ENCODE measurements around the gene BAHCC1.
"Not testable (repeated sequence)": the region's sequence is repeated elsewhere in the genome, so short reads cannot be mapped to it uniquely, and the experiment has no call there.

BAHCC1 gene

DNA sequence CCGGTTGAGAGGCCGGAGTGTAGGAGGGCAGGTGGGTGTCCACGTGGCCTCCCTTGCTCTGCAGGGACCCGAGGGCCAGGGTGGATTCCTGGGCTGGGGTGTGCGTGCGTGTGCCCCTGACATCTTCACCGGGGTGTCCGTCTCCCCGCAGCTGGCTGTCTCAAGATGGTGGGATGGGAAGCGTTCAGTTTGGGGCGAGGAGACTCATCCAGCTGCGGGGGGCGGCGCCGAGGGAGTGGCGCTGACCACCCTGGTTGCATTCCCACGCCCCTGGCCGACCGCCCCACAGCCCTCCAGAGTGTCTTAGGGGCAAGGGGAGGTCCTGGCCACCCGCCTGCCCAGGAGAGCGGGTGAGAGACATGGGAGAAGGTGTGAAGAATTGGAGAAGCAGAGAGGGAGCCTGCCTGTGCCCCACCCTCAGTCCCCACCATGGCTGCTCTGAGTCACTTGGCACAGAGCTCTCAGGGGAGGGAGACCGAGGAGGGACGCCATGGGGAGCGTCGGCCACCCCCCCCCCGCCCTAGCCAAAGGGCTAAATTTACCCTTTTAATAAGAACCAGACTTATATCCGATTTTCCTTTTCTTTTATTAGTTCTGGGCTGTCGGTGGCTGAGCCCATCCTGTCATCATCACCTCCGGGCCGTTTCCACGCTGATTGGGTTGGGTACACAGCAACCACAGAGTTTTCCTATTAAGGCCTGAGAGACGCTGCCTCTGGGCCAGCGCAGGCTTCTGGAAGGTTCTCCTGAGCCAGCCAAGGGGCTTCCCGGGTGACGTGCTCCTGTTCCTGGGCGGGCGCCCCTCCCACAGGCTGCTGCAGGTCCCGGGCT is 22.0 kb downstream of the BAHCC1 start:
- Histone ChIP-seq H3K4me1 (ENCODE audit: insufficient read depth, low read length) (no peaks in the 10 kb centered on the region; the same call in 1 of the 2 replicates), H3K36me3 (ENCODE audit: insufficient read depth, low read length) (no peaks in the 10 kb centered on the region), H3K9me3 (ENCODE audit: control insufficient read depth, insufficient read depth, low read length) (no peaks in the 10 kb centered on the region), H3K9ac (ENCODE audit: low read depth, low read length) (no peak overlapping the region)

DNA sequence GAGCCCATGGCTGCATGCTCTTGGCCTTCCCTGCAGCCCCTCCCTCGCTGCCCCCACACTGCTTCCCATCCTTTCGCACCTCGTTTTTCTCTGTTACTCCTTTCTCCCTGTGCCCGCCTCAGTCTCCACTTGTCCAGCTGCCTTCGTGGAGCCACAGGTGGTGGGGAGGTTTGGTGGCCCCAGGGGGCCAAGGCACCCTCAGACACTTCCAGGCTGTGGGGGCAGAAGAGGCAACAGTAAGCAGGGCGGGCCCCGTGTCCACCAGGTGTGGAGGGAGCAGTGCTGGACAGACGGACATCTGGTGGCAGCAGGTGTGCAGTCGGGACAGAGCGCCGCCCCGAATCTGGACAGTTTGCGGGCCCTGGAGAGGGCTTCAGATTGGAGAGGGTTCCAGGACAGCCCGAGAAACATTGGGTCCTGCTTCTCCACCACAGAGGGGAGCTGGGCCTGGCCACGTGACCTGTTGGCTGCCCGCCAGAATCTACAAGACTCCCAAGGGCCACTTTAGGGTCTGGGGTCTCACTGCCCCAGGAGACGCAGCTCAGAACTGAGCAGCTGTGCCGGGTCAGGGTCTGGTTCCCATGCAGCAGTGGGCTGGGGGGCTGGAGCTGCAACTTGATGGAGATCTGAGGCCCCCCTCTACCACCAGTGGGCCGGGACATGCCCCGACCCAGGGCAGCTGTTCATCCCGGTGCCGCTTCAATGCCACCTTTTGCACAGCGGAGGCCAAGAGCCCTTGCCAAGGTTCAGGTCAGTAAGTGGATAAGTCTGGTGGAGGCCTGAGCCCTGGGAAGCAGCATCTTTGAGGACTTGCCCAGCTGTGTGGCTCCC is 22.8 kb downstream of the BAHCC1 start:
- H3K36me3 ChIP-seq (ENCODE audit: insufficient read depth, low read length), result no peaks in the 10 kb centered on the region
- no peak overlapping the region for H3K9ac ChIP-seq (ENCODE audit: low read depth, low read length)
- H3K9me3 ChIP-seq (ENCODE audit: control insufficient read depth, insufficient read depth, low read length), result no peaks in the 10 kb centered on the region
- no peaks in the 10 kb centered on the region; the same call in 1 of the 2 replicates for H3K4me1 ChIP-seq (ENCODE audit: insufficient read depth, low read length)

DNA sequence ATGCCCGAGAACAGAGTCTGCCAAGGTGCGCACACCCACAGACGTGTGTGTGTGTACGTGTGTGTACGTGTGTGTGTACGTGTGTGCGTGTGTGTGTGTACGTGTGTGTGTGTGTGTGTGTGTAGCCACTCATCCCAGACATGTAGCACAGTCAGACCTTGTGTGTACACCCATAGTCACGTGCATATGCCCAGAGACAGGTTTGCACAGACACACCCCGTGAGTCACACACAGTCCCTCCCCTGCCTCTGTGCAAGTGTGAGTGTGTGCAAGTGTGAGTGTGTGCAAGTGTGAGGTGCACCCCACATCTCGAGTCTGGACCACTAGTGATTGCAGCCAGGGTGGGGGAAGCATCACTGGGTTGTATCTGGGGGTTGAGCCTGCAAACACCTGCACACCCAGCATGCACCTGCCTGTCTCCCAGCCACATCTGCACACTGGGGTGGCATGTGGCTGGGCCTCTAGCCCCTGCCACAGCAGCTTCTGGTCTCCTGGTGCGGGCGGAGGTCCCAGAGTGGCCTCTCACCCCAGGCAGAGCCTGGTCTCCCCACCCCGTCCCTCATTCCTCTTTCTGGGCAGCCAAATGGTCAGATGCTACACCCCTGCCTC is 23.6 kb downstream of the BAHCC1 start:
- Histone ChIP-seq H3K9ac (ENCODE audit: low read depth, low read length) (no peak overlapping the region), H3K9me3 (ENCODE audit: control insufficient read depth, insufficient read depth, low read length) (no peaks in the 10 kb centered on the region), H3K36me3 (ENCODE audit: insufficient read depth, low read length) (no peaks in the 10 kb centered on the region), H3K4me1 (ENCODE audit: insufficient read depth, low read length) (peaks cover 4% of the 10 kb centered on the region; the same call in 1 of the 2 replicates)

DNA sequence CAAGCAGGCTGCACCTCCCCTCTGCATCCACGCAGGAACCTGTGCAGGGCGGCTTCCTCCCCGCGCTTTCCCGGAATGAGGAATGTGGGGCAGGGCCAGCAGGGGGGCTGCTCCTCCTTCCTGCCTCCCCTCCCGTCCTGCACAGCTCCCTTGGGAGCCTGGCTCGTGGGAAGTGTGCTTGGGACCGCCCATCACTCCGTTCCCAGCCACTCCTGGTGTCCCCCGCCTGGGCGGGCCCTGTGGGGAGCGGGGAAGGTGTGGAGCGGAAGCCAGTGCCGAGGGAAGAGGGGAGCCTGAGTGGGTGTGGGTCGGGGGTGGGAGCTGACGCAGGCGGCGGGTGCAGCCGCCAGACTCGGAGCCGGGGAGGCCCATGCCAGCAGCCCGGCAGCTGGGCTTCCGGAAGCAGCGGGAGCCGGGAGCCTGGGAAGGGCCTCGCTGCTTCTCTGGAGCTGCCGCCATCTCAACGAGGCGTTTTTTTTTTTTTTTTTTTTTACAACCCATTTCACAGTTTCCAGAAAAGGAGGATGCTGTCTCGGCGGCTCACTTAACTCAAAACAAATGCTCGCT is 24.1 kb downstream of the BAHCC1 start:
- Histone ChIP-seq H3K9me3 (ENCODE audit: control insufficient read depth, insufficient read depth, low read length) (no peaks in the 10 kb centered on the region), H3K4me1 (ENCODE audit: insufficient read depth, low read length) (peaks cover 4% of the 10 kb centered on the region; the same call in 1 of the 2 replicates), H3K36me3 (ENCODE audit: insufficient read depth, low read length) (no peaks in the 10 kb centered on the region), H3K9ac (ENCODE audit: low read depth, low read length) (no peak overlapping the region)

DNA sequence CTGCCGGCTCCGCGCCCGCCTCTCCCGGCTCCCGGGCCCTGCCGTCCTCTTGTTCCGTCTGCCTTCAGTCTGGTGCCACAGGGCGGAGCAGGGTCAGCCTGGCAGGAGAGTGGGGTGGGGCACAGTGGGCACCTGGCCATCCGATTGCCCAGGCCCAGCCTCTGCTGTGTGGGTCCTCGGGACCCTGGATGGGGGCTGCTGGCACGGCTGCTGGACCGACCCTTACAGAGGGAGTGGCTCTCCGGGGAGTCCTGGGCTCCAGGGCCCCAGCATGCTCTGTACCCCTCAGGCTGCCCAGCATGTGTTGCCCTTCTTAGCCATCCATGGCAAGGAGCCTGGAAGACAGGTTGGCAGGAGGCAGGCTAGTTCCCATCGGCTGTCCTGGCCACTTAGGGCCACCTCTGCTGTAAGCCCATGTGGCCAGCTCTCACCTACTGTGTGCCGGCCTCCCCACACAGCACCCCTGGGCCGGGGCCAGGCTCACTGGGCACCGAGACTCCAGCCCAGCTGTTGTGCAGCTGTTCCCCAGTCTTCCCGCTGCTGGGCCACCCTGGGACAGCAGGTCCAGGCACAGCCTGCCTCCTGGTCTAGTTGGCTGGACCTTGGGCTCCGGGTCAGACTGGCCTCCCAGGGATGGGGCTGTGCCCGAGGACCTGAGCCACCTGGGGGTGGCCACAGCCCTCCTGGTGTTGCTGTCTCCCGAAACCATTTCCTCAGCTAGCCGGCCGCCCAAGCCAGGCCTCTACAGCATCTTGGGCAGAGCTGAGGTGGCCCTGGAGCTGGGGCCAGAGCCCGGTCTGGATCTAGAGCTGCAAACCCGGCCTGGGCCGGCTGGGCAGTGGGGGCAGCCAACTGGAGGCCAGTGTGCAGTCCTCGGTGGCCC is 24.9 kb downstream of the BAHCC1 start:
- no peaks in the 10 kb centered on the region for H3K36me3 ChIP-seq (ENCODE audit: insufficient read depth, low read length)
- no peaks in the 10 kb centered on the region for H3K9me3 ChIP-seq (ENCODE audit: control insufficient read depth, insufficient read depth, low read length)
- peaks cover 4% of the 10 kb centered on the region; the same call in 1 of the 2 replicates for H3K4me1 ChIP-seq (ENCODE audit: insufficient read depth, low read length)
- H3K9ac ChIP-seq (ENCODE audit: low read depth, low read length), result no peak overlapping the region

DNA sequence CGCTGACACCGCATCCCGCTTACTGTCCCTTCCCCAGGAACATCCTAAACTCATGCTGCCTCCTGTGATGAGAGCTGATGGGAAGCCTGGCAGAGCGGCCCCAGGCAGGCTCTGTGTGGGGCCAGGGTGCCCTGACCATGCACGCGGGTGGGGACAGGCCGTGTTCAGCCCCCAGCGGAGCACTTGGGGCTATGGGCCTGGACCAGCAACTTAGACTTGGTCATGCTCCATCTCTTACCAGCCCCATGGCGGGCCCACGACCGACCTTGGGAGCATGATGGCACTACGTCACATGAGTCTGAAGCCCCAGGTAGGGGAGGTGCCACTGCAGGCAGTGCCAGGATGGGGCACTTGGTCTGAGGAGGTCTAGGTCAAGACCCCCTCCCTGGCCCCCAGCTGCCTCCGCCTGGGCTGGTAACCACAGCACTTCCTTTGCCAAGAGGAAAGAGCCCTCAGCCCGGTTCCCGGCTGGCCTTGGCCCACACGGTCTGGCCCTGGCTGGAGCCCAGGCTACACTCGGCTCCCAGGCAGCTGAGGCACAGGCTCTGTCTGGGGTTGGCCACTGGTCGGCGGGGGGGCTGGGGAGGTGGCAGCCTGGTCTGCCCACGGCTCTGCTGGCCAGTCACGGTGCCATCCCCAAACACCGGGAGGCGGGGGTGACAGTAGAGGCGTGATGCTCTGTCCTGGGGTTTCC is 25.7 kb downstream of the BAHCC1 start:
- peaks cover 4% of the 10 kb centered on the region; the same call in 1 of the 2 replicates for H3K4me1 ChIP-seq (ENCODE audit: insufficient read depth, low read length)

DNA sequence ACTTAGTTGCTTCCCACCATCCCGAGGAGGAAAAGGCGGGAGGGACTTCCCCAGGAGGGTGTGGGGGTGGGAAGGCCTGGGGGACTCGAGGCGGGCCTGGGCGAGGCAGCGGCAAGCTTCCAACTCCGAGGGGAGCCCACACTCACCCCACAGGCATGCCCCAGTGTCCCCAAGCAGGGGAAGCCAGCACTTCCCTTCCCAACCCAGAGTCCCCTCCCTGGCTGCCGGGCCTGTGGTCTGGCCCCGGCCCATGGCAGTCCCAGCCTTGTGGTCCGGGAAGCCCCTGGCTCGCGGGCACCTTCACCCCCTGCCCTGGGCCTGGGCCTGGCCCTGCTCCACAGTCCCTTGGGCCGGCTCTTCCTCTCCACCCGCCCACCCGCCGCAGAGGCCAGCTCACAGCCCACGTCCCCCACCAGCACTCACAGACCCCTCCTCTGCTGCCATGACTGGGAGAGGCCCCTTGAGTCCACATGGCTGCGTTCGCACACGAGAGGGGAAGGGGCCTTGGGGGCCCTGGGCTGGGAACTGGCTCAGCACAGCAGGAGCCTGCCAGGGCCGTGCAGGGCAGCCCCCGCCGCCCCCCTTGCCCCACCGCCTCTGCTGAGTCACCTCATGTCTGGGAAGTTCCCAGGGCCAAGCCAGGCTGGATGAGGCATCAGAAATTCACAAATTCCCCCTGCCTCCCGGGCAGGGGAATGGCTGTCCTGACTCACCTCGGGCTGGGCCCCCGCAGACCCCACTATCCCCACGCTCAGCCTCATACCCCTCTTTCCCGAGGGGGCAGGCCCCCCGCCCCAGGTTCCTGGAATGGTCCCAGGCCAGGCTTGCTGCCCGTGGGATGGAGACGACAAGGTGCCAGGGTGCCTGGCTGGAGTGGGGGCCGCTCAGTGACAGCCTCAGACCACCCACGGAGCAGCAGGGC is 27.8 kb downstream of the BAHCC1 start:
- Histone ChIP-seq H3K9me3 (ENCODE audit: control insufficient read depth, insufficient read depth, low read length) (no peaks in the 10 kb centered on the region), H3K9ac (ENCODE audit: low read depth, low read length) (peak overlapping the region; percentile 4; the same call in 1 of the 2 replicates), H3K36me3 (ENCODE audit: insufficient read depth, low read length) (no peaks in the 10 kb centered on the region), H3K4me1 (ENCODE audit: insufficient read depth, low read length) (peaks cover 4% of the 10 kb centered on the region; the same call in 1 of the 2 replicates)

More for the DNA sequence above, 25.7 kb downstream of the BAHCC1 start:
- Histone ChIP-seq H3K9me3 (ENCODE audit: control insufficient read depth, insufficient read depth, low read length) (no peaks in the 10 kb centered on the region), H3K36me3 (ENCODE audit: insufficient read depth, low read length) (no peaks in the 10 kb centered on the region), H3K9ac (ENCODE audit: low read depth, low read length) (no peak overlapping the region)

DNA sequence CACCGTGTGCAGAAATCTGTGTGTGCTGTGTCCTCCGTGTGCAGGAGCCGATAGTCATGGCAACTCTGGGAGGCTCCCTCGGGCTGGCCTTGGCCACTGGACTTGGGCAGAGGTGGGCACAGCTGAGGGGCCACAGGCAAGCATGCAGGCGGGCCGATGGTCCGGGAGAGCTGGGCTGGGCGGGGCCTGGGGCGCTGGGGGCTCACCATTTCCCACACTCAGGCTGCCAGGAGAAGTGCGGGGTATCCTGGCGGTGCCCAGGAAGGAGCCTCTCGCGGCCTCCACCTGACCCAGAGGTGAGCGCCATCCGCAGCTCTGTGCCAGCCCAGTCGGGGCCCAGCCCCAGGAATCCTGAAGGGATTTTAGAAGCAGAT is 28.4 kb downstream of the BAHCC1 start:
- Histone ChIP-seq H3K9me3 (ENCODE audit: control insufficient read depth, insufficient read depth, low read length) (no peaks in the 10 kb centered on the region), H3K36me3 (ENCODE audit: insufficient read depth, low read length) (no peaks in the 10 kb centered on the region), H3K4me1 (ENCODE audit: insufficient read depth, low read length) (peaks cover 4% of the 10 kb centered on the region; the same call in 1 of the 2 replicates), H3K9ac (ENCODE audit: low read depth, low read length) (no peak overlapping the region)

DNA sequence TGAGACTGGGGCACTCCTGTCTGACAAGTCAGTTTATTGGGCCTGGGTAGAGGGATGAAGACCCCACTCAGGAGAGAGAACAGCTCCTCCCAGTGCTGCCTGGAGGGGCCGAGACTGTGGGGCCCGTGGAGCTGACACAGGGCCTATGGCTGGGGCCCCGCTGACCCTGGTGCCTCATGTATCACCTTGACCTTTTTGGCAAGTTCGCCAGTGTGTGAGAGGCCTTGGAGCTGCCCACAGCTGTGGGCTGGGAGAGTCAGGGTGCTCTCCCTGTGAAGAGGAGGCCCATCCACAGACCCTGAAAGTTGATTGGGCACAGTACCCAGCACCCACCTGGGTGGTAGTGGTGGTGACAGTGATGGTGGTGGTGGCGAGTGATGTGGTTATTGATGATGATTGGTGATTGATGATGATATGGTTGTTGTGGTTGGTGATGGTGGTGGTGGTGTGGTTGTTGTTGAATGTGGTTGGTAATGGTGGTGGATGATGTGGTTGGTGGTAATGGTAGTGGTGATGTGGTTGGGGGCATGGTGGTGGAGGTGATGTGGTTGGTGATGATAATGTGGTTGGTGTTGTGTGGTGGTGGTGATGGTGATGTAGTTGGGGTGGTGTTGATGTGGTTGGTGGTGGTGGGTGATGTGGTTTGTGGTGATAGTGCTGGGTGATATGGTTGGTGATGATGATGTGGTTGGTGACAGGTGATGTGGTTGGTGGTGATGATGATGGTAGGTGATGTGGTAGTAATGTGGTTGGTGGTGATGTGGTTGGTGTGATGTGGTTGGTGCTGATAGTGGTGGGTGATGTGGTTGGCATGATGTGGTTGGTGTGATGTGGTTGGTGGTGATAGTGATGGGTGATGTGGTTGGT is 29.1 kb downstream of the BAHCC1 start:
- Histone ChIP-seq H3K9ac (ENCODE audit: low read depth, low read length) (no peak overlapping the region), H3K36me3 (ENCODE audit: insufficient read depth, low read length) (no peaks in the 10 kb centered on the region), H3K4me1 (ENCODE audit: insufficient read depth, low read length) (peaks cover 4% of the 10 kb centered on the region; the same call in 1 of the 2 replicates), H3K9me3 (ENCODE audit: control insufficient read depth, insufficient read depth, low read length) (no peaks in the 10 kb centered on the region)

DNA sequence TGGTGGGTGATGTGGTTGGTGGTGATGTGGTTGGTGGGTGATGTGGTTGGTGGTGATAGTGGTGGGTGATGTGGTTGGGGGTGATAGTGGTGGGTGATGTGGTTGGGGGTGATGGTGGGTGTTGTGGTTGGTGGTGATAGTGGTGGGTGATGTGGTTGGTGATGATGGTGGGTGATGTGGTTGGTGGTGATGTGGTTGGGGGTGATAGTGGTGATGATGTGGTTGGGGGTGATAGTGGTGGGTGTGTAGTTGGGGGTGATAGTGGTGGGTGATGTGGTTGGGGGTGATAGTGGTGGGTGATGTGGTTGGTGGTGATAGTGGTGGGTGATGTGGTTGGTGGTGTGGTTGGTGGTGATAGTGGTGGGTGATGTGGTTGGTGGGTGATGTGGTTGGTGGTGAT is 29.8 kb downstream of the BAHCC1 start:
- not testable (repeated sequence) for H3K4me1 ChIP-seq (ENCODE audit: insufficient read depth, low read length); H3K9me3 ChIP-seq (ENCODE audit: control insufficient read depth, insufficient read depth, low read length); H3K9ac ChIP-seq (ENCODE audit: low read depth, low read length); H3K36me3 ChIP-seq (ENCODE audit: insufficient read depth, low read length)

DNA sequence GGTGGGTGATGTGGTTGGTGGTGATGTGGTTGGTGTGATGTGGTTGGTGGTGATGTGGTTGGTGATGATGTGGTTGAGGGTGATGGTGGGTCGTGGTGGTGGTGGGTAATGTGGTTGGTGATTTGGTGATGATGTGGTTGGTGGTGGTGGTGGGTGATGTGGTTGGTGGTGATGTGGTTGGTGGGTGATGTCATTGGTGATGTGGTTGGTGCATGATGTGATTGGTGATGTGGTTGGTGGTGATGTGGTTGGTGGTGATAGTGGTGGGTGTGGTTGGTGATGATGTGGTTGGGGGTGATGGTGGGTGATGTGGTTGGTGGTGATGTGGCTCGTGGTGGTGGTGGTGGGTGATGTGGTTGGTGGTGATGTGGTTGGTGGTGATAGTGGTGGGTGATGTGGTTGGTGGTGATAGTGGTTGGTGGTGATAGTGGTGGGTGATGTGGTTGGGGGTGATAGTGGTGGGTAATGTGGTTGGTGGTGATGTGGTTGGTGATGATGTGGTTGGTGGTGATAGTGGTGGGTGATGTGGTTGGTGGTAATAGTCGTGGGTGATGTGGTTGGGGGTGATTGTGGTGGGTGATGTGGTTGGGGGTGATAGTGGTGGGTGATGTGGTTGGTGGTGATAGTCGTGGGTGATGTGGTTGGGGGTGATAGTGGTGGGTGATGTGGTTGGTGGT is 30.6 kb downstream of the BAHCC1 start:
- not testable (repeated sequence) for H3K9ac ChIP-seq (ENCODE audit: low read depth, low read length); H3K4me1 ChIP-seq (ENCODE audit: insufficient read depth, low read length); H3K9me3 ChIP-seq (ENCODE audit: control insufficient read depth, insufficient read depth, low read length); H3K36me3 ChIP-seq (ENCODE audit: insufficient read depth, low read length)

All from ES-I3 (cell line).